ENCODE results near the gene PIK3R5.

Gene PIK3R5

GRCh38 chr17:8921147-8921546, 44.4 kb downstream of the PIK3R5 start:
- no peak for DNase-seq

GRCh38 chr17:8918807-8919465, 46.6 kb downstream of the PIK3R5 start:
- no peak for DNase-seq

- no peak for DNase-seq
Measured at GRCh38 chr17:8916466-8916865, 49.0 kb downstream of the PIK3R5 start.

- no peak for DNase-seq
Measured at GRCh38 chr17:8914554-8914953, 51.0 kb downstream of the PIK3R5 start.

- DNase-seq, result no peak
Measured at GRCh38 chr17:8913879-8914278, 51.6 kb downstream of the PIK3R5 start.

GRCh38 chr17:8913091-8913490, 52.4 kb downstream of the PIK3R5 start:
- no peak for DNase-seq

- no peak for DNase-seq
Measured at GRCh38 chr17:8912084-8912981, 53.2 kb downstream of the PIK3R5 start.

- no peak for DNase-seq
Measured at GRCh38 chr17:8910969-8911604, 54.4 kb downstream of the PIK3R5 start.

GRCh38 chr17:8909586-8910270, 55.8 kb downstream of the PIK3R5 start:
- no peak for DNase-seq

GRCh38 chr17:8905331-8905730, 60.2 kb downstream of the PIK3R5 start:
- no peak for DNase-seq

GRCh38 chr17:8904686-8905085, 60.8 kb downstream of the PIK3R5 start:
- DNase-seq, result no peak

- DNase-seq, result no peak
Measured at GRCh38 chr17:8904201-8904600, 61.3 kb downstream of the PIK3R5 start.

- DNase-seq, result no peak
Measured at GRCh38 chr17:8900626-8901585, 64.6 kb downstream of the PIK3R5 start.

GRCh38 chr17:8900207-8900606, 65.3 kb downstream of the PIK3R5 start:
- DNase-seq, result no peak

GRCh38 chr17:8898636-8899035, 66.9 kb downstream of the PIK3R5 start:
- DNase-seq, result no peak

- DNase-seq, result no peak
Measured at GRCh38 chr17:8898126-8898525, 67.4 kb downstream of the PIK3R5 start.

- no peak for DNase-seq
Measured at GRCh38 chr17:8896641-8897635, 68.6 kb downstream of the PIK3R5 start.

- no peak for DNase-seq
Measured at GRCh38 chr17:8896087-8896486, 69.4 kb downstream of the PIK3R5 start.

GRCh38 chr17:8894673-8895578, 70.6 kb downstream of the PIK3R5 start:
- peak; percentile 71 for DNase-seq

Measured in NCI-H146 (cell line).